NCI-H2081 (cell line): Measurements from ENCODE around the gene OTOF.

Experiments used
- DNase-seq, 2 experiments: peaks; one replicate each; lab custom pipeline; 2025; lab: John Stamatoyannopoulos, UW

Gene OTOF

GRCh38 chr2:26465981-26466471 is 11.9 kb downstream of the OTOF start:
- DNase-seq: no peak

- no peak for DNase-seq
These were observed 12.5 kb downstream of the OTOF start for GRCh38 chr2:26465266-26465925.

- no peak for DNase-seq
These were observed 13.3 kb downstream of the OTOF start for GRCh38 chr2:26464390-26465265.

- DNase-seq: no peak
These were observed 14.4 kb downstream of the OTOF start for GRCh38 chr2:26463244-26464192.

GRCh38 chr2:26462511-26463243 is 15.2 kb downstream of the OTOF start:
- peak; percentile 4 to 54 for DNase-seq

GRCh38 chr2:26462100-26462499 is 15.8 kb downstream of the OTOF start:
- no peak for DNase-seq

- DNase-seq: no peak
These were observed 16.3 kb downstream of the OTOF start for GRCh38 chr2:26461601-26462023.

- DNase-seq: no peak
These were observed 17.3 kb downstream of the OTOF start for GRCh38 chr2:26460613-26461031.

GRCh38 chr2:26459991-26460612 is 17.8 kb downstream of the OTOF start:
- no peak for DNase-seq

- no peak for DNase-seq
These were observed 19.4 kb downstream of the OTOF start for GRCh38 chr2:26458365-26459042.

GRCh38 chr2:26457695-26458364 is 20.1 kb downstream of the OTOF start:
- no peak for DNase-seq

GRCh38 chr2:26457251-26457666 is 20.7 kb downstream of the OTOF start:
- no peak for DNase-seq

- no peak for DNase-seq
These were observed 21.3 kb downstream of the OTOF start for GRCh38 chr2:26456440-26457250.

- DNase-seq: no peak
These were observed 22.1 kb downstream of the OTOF start for GRCh38 chr2:26455670-26456439.

- no peak for DNase-seq
These were observed 22.8 kb downstream of the OTOF start for GRCh38 chr2:26455037-26455669.

- DNase-seq: no peak
These were observed 23.3 kb downstream of the OTOF start for GRCh38 chr2:26454561-26455001.
